ENCODE results near the gene FDXR. TPM values are rescaled to one million over a fixed set of nuclear protein-coding genes. Genes with fewer than 3 reads are reported as not detected.
A peak's percentile ranks its signal among the peaks of the same experiment; 100 is the strongest.

The FDXR gene
- total RNA-seq, 1 experiment from 2014 or later = 39.7 TPM

DNA sequence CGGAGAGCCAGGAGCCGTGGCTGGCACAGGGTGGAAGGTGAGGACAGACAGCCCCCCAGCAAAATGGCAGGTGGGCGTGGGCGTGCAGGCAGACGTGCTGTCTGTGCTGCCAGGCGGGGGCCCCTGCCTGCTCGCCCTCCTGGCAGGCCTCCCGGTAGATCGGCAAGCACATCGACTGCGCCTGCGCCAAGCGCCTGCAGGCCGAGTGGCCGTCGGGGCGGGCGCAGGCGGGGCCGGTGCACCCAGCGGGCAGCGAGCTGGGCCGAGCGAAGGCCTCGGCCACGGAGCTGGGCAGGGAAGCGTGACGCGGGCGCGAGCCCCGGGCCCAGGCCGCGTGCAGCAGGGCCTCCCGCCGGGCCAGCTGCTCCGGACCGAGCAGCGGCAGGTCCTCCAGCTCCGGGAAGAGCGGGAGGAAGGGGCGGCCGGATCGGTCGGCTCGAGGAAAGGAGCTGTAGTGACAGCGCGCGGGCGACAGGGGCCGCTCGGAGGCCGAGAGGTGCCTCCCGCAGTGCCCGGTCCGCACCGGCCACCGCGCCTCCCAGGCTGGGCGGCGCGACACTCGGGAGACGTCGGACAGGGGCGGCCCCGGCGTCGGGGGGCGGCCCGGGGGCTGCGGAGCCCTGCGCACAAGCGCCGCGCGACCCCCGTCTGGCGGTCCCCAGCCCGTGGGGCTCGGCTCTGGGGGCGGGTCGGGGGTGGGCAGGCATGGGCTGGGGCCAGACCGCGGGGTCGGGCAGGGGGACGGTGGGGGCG, 30.0 kb downstream of the FDXR start:
- no peak overlapping the region for H3K4ac ChIP-seq (ENCODE audit: low read depth, low read length)
- WGBS (ENCODE audit: extremely low coverage, insufficient read length, low lambda C conversion rate) = no CpG with 5 or more reads among the region's 88 CpGs
- no peak overlapping the region for H2BK5ac ChIP-seq (ENCODE audit: insufficient read length, low read length)
- H2BK20ac ChIP-seq (ENCODE audit: low read depth, low read length, poor library complexity, severe bottlenecking) = no peak overlapping the region
- H4K5ac ChIP-seq (ENCODE audit: insufficient read length, low read depth, low read length) = no peak overlapping the region
- no peaks in the 10 kb centered on the region for H3K23me2 ChIP-seq (ENCODE audit: insufficient read length, low read depth, low read length, poor library complexity, severe bottlenecking)
- H3K27ac ChIP-seq (ENCODE audit: insufficient read length, low read depth, low read length) = no peak overlapping the region
- H3K36me3 Mint-ChIP-seq (ENCODE audit: insufficient read depth in 1 of 3, low read depth in 3 of 3) = peaks cover 0 to 6% (median 4%) of the 10 kb centered on the region in 3 experiments; a peak in 1 of 7 replicates
- peaks cover 63% of the 10 kb centered on the region for H3K27me3 Mint-ChIP-seq (ENCODE audit: low read depth)
- H3K27ac Mint-ChIP-seq = no peak overlapping the region
- H2AK5ac ChIP-seq (ENCODE audit: insufficient read length, low read length) = no peak overlapping the region
- H2BK120ac ChIP-seq (ENCODE audit: low read depth, low read length, poor library complexity, severe bottlenecking) = no peak overlapping the region
- H3K14ac ChIP-seq (ENCODE audit: insufficient read depth, low read length) = no peak overlapping the region; the same call in 1 of the 2 replicates
- no peak overlapping the region for H2AFZ ChIP-seq (ENCODE audit: low read length)
- peaks cover 12% of the 10 kb centered on the region for H3K27me3 ChIP-seq (ENCODE audit: insufficient read depth, low read length)
- no peaks in the 10 kb centered on the region for H4K20me1 ChIP-seq (ENCODE audit: control insufficient read depth, insufficient read depth, insufficient read length)
- peaks cover 2% of the 10 kb centered on the region; the same call in 1 of the 2 replicates for H3K4me1 ChIP-seq (ENCODE audit: insufficient read depth, low read length)
- no peak overlapping the region for H3K23ac ChIP-seq (ENCODE audit: insufficient read length, low read depth, low read length)
- H4K91ac ChIP-seq (ENCODE audit: insufficient read length, low read depth, low read length) = no peak overlapping the region
- H3K9ac ChIP-seq (ENCODE audit: extremely low read depth, insufficient read length, low read length) = no peak overlapping the region
- H3K79me2 ChIP-seq (ENCODE audit: insufficient read depth, low read length) = no peaks in the 10 kb centered on the region
- TF ChIP-seq CTCF (conservative IDR thresholded peaks at IDR 0.05) = peak; percentile 70
- H4K8ac ChIP-seq (replicated peaks; ENCODE audit: insufficient read length, low read depth, low read length) = no peak overlapping the region
- peak; percentile 88 for DNase-seq
- H3K4me3 Mint-ChIP-seq = no peak overlapping the region; a peak in 1 of 5 replicates
- no peak overlapping the region for H3K18ac ChIP-seq (ENCODE audit: insufficient read length, low read depth, low read length)
- no peak overlapping the region for H2BK15ac ChIP-seq (ENCODE audit: low read depth, low read length)
- H3K56ac ChIP-seq (ENCODE audit: insufficient read length, low read depth, low read length) = no peak overlapping the region
- H2BK12ac ChIP-seq (ENCODE audit: insufficient read length, low read depth, low read length) = no peak overlapping the region
- no peak overlapping the region for H3K4me2 ChIP-seq (ENCODE audit: insufficient read depth, insufficient read length, low read length)
- no peaks in the 10 kb centered on the region for H3K9me3 ChIP-seq (ENCODE audit: control insufficient read depth, low read depth, low read length)
- peaks cover 18 to 25% of the 10 kb centered on the region in 2 experiments for H3K4me1 Mint-ChIP-seq
- H3T11ph ChIP-seq (ENCODE audit: low read length) = no peak overlapping the region
- H3K9me3 Mint-ChIP-seq = no peaks in the 10 kb centered on the region
- H3K79me1 ChIP-seq (ENCODE audit: insufficient read depth, low read depth, low read length, poor library complexity, severe bottlenecking) = no peaks in the 10 kb centered on the region

Data from H9 (cell line).